Measurements from ENCODE around the gene HNRNPU.

HNRNPU gene

GRCh38 chr1:244862354-244862698 lies 2.0 kb downstream of the HNRNPU start:
- H3K4me1 ChIP-seq (ENCODE audit: control insufficient read depth, insufficient read depth, low read length), result peaks cover 16% of the 10 kb centered on the region
- peak overlapping the region; percentile 80 for H3K4me3 ChIP-seq (ENCODE audit: low read depth, low read length)
- no peaks in the 10 kb centered on the region for H3K9me3 ChIP-seq (ENCODE audit: control insufficient read depth, insufficient read depth, low read depth, low read length)
- peak overlapping the region; percentile 100 for H3K27ac ChIP-seq (ENCODE audit: extremely low read depth, low read depth, low read length)
- ChIA-PET CTCF (interaction anchor here (0.7 to 6.6 kb wide), 7 partner anchors 23 to 180 kb away, joined by 3 to 38 read pairs (median 6); no protein-coding TSS in a partner anchor), POLR2A (interaction anchor here (0.6 to 5.5 kb wide), 10 partner anchors 8 to 110 kb away, joined by 3 to 98 read pairs (median 6); partner anchors contain the start of gene COX20)
- peaks cover 44 to 58% of the 10 kb centered on the region in 2 experiments for H3K36me3 ChIP-seq (ENCODE audit: control insufficient read depth in 2 of 2, insufficient read depth in 1 of 2, low read length in 2 of 2)
- 0 out of 2 replicates have a peak, but pooled peaks have one; percentile 45 for TF ChIP-seq ZNF366 (tag by site-specific recombination; conservative IDR thresholded peaks at IDR 0.05)
- TF ChIP-seq SCRT1 (tag by site-specific recombination; IDR thresholded peaks at IDR 0.05; ENCODE audit: borderline replicate concordance), result peak; percentile 98
- peak; percentile 99 for TF ChIP-seq SCRT2 (tag by site-specific recombination; IDR thresholded peaks at IDR 0.05)
- TF ChIP-seq ZNF416 (tag by site-specific recombination; IDR thresholded peaks at IDR 0.05), result no peak
- no peak for TF ChIP-seq ZFP3 (tag by site-specific recombination; IDR thresholded peaks at IDR 0.05; ENCODE audit: low read depth)
- TF ChIP-seq ZNF513 (tag by site-specific recombination; IDR thresholded peaks at IDR 0.05), result peak; percentile 54; the same call in 1 of the 2 replicates
- no peak for TF ChIP-seq ZNF223 (tag by site-specific recombination; IDR thresholded peaks at IDR 0.05)
- 0 out of 2 replicates have a peak, but pooled peaks have one; percentile 7 for TF ChIP-seq ZNF10 (tag by site-specific recombination; IDR thresholded peaks at IDR 0.05)
- no peak for TF ChIP-seq ZNF302 (tag by site-specific recombination; IDR thresholded peaks at IDR 0.05; ENCODE audit: low read depth)
- TF ChIP-seq, protein P1, sequence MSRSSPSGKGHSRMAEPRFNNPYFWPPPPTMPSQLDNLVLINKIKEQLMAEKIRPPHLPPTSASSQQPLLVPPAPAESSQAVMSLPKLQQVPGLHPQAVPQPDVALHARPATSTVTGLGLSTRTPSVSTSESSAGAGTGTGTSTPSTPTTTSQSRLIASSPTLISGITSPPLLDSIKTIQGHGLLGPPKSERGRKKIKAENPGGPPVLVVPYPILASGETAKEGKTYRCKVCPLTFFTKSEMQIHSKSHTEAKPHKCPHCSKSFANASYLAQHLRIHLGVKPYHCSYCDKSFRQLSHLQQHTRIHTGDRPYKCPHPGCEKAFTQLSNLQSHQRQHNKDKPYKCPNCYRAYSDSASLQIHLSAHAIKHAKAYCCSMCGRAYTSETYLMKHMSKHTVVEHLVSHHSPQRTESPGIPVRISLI (tag by site-specific recombination; IDR thresholded peaks at IDR 0.05), result peak; percentile 97

- peaks cover 16% of the 10 kb centered on the region for H3K4me1 ChIP-seq (ENCODE audit: control insufficient read depth, insufficient read depth, low read length)
- peak overlapping the region; percentile 80 for H3K4me3 ChIP-seq (ENCODE audit: low read depth, low read length)
- no peak for TF ChIP-seq ZNF530 (tag by site-specific recombination; IDR thresholded peaks at IDR 0.05; ENCODE audit: low read depth)
- 0 out of 2 replicates have a peak, but pooled peaks have one; percentile 31 for TF ChIP-seq ZNF660 (tag by site-specific recombination; IDR thresholded peaks at IDR 0.05)
- TF ChIP-seq BCL11B (tag by site-specific recombination; IDR thresholded peaks at IDR 0.05; ENCODE audit: low read depth), result no peak
- peak; percentile 67; the same call in 1 of the 2 replicates for TF ChIP-seq ZNF664 (tag by site-specific recombination; IDR thresholded peaks at IDR 0.05)
- TF ChIP-seq ZNF555 (tag by site-specific recombination; conservative IDR thresholded peaks at IDR 0.05), result no peak
- no peak for TF ChIP-seq ZNF302 (tag by site-specific recombination; IDR thresholded peaks at IDR 0.05; ENCODE audit: low read depth)
- TF ChIP-seq ZNF629 (tag by site-specific recombination; IDR thresholded peaks at IDR 0.05), result no peak
- H3K27ac ChIP-seq (ENCODE audit: extremely low read depth, low read depth, low read length), result 0 out of 2 replicates have a peak overlapping the region, but pooled peaks have one; percentile 100
- H3K36me3 ChIP-seq (ENCODE audit: control insufficient read depth in 2 of 2, insufficient read depth in 1 of 2, low read length in 2 of 2), result peaks cover 50 to 65% of the 10 kb centered on the region in 2 experiments
- CTCF ChIA-PET, result interaction anchor here (0.6 to 6.6 kb wide), 11 partner anchors 11 to 180 kb away, joined by 3 to 38 read pairs (median 6); no protein-coding TSS in a partner anchor
- no peaks in the 10 kb centered on the region for H3K9me3 ChIP-seq (ENCODE audit: control insufficient read depth, insufficient read depth, low read depth, low read length)
- POLR2A ChIA-PET, result interaction anchor here (0.7 to 5.5 kb wide), 11 partner anchors 8 to 171 kb away, joined by 3 to 98 read pairs (median 5); partner anchors contain the start of gene COX20
Observed at GRCh38 chr1:244861683-244862082, 2.7 kb downstream of the HNRNPU start.

DNA sequence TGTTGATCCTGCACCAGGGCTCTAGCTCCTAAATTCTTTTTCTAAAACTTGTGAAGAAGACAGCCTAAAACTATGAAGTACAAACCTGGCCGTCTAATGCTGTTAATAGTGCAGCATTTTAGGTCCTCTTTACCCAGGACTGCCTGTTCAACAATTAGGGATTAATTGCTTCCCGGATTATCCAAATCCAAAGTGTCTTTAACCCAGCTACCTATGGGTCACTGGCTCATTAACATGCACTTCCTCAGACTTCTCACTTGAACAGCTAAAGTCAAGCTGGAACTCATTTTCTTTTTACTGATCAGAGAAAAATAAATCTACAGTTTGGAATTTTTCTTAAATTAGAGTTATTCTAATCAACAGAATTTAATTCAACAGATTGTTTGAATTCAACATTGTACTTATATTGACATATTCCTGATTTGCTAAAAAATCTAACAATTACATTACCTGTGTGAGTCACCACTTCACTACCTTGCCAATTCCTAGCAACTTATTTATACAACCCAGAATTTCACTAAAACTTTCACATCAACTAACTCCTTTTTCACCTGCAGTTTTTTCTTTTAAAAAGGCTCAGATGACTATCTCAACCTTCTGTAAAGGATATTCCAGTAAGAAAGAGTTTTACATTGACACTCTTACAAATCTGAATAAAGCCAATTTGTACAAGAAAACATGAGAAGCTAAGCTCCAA lies 3.3 kb downstream of the HNRNPU start:
- H3K36me3 ChIP-seq (ENCODE audit: control insufficient read depth in 2 of 2, insufficient read depth in 1 of 2, low read length in 2 of 2), result peaks cover 57 to 71% of the 10 kb centered on the region in 2 experiments
- H3K9me3 ChIP-seq (ENCODE audit: control insufficient read depth, insufficient read depth, low read depth, low read length), result no peaks in the 10 kb centered on the region
- ChIA-PET CTCF (interaction anchor here (0.6 to 6.6 kb wide), 6 partner anchors 11 to 181 kb away, joined by 3 to 38 read pairs (median 8); no protein-coding TSS in a partner anchor), POLR2A (interaction anchor here (1.0 to 5.5 kb wide), 7 partner anchors 7 to 111 kb away, joined by 3 to 98 read pairs (median 5); partner anchors contain the start of gene COX20)
- peak; percentile 94 for TF ChIP-seq PRDM1 (tag by site-specific recombination; IDR thresholded peaks at IDR 0.05)
- TF ChIP-seq ZNF433 (tag by site-specific recombination; IDR thresholded peaks at IDR 0.05; ENCODE audit: low read depth), result no peak
- TF ChIP-seq MZF1 (tag by site-specific recombination; IDR thresholded peaks at IDR 0.05; ENCODE audit: borderline replicate concordance), result peak; percentile 49; the same call in 1 of the 2 replicates
- TF ChIP-seq ZEB2 (tag by site-specific recombination; IDR thresholded peaks at IDR 0.05), result peak; percentile 32; the same call in 1 of the 2 replicates
- TF ChIP-seq KLF9 (tag by site-specific recombination; IDR thresholded peaks at IDR 0.05; ENCODE audit: low read depth), result no peak
- TF ChIP-seq ZNF624 (tag by site-specific recombination; IDR thresholded peaks at IDR 0.05), result no peak
- TF ChIP-seq ZIC2 (tag by site-specific recombination; IDR thresholded peaks at IDR 0.05), result no peak
- no peak for TF ChIP-seq ZBTB21 (tag by site-specific recombination; IDR thresholded peaks at IDR 0.05)
- TF ChIP-seq IKZF3 (tag by site-specific recombination; IDR thresholded peaks at IDR 0.05), result peak; percentile 41; the same call in 1 of the 2 replicates
- TF ChIP-seq PRDM6 (tag by site-specific recombination; IDR thresholded peaks at IDR 0.05), result peak; percentile 86
- H3K27ac ChIP-seq (ENCODE audit: extremely low read depth, low read depth, low read length), result peak overlapping the region; percentile 100; the same call in 1 of the 2 replicates
- peaks cover 11% of the 10 kb centered on the region for H3K4me1 ChIP-seq (ENCODE audit: control insufficient read depth, insufficient read depth, low read length)
- peak overlapping the region; percentile 80 for H3K4me3 ChIP-seq (ENCODE audit: low read depth, low read length)
